ENCODE results near the gene VOPP1.

DNA sequence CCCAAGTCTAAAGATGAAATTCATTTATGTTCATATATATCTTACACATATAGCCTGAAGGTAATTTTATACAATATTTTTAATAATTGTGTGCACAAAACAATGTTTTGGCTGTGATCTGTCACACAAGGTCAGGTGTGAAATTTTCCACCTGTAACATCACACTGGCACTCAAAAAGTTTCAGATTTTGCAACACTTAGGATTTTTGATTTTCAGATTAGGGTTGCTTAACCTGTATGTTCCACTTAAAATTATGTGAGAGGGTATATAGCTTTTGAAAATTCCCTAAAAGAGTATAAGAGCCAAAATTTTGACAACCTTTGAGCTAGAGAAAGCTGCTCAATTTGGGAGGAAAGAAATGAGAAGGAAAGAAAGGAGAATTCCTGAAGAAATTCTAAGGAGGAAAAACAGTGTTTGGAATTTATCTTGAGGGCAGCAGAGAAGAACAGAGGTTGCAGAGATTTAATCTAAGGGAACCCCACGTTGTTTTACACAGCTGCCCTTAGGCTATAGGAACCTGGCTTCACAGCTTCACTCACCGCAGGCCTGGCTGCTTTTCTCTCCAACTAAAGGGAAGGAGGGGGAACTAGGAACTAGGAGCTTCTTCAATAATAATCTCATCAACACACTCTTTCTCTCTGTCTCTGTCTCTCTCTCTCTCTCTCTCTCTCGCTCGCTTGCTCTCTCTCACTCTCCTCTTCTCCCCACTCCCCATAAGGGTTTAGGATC is 8.5 kb downstream of the VOPP1 start:
- TF ChIP-seq REST (IDR thresholded peaks at IDR 0.05; ENCODE audit: low read depth) (no peak), YY1 (IDR thresholded peaks at IDR 0.05; ENCODE audit: low read depth) (no peak), TAF1 (IDR thresholded peaks at IDR 0.05; ENCODE audit: low read depth) (no peak), RAD21 (IDR thresholded peaks at IDR 0.05; ENCODE audit: low read depth) (no peak), EP300 (IDR thresholded peaks at IDR 0.05; ENCODE audit: borderline replicate concordance) (no peak), FOXM1 (IDR thresholded peaks at IDR 0.05; ENCODE audit: borderline replicate concordance, low read depth) (no peak), ZBTB7A (IDR thresholded peaks at IDR 0.05; ENCODE audit: low read depth) (no peak)
